Measurements from ENCODE around the gene DMD. TPM values are rescaled to one million over a fixed set of nuclear protein-coding genes. Genes with fewer than 3 reads are reported as not detected.

Gene DMD
- total RNA-seq, 1 donor from 2014 or later, result 143 TPM

DNA sequence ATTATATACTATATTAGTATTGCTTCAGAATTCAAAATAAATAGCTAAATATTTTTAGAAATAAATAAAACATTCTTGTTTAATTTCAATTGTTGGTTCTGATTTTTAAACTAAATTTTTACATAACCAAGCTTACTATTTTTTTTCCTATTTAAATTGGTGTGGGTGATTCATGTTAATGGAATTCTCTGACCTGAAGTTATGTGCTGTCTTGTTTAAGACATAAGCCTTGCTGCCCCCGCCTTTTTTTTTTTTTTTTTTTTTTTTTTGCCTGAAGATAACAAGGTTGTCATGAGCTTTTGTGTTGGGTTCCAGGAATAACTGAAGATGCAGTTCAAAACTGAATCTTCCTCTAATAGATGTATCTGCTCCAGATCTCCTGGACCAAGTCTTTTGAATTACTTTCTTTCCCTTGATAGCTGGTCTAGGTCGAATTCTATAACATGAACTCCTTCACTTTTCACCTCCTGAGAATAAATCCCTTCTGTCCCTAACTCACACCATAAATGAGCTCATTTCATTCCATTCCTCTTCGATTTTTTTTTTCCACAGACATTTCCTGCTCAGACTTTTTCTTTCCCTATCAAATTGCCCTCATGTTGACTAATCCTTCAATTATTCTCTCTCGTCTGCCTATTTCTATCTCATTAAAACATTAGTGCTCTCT lies 1878.1 kb downstream of the DMD start:
- TF ChIP-seq, protein P1, sequence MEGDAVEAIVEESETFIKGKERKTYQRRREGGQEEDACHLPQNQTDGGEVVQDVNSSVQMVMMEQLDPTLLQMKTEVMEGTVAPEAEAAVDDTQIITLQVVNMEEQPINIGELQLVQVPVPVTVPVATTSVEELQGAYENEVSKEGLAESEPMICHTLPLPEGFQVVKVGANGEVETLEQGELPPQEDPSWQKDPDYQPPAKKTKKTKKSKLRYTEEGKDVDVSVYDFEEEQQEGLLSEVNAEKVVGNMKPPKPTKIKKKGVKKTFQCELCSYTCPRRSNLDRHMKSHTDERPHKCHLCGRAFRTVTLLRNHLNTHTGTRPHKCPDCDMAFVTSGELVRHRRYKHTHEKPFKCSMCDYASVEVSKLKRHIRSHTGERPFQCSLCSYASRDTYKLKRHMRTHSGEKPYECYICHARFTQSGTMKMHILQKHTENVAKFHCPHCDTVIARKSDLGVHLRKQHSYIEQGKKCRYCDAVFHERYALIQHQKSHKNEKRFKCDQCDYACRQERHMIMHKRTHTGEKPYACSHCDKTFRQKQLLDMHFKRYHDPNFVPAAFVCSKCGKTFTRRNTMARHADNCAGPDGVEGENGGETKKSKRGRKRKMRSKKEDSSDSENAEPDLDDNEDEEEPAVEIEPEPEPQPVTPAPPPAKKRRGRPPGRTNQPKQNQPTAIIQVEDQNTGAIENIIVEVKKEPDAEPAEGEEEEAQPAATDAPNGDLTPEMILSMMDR (IDR thresholded peaks at IDR 0.05; ENCODE audit: borderline replicate concordance), result no peak
- intact Hi-C loops (cut with micrococcal nuclease), result no loop called here
- Histone ChIP-seq H3K36me3 (no peaks in the 10 kb centered on the region), H3K27me3 (ENCODE audit: low read depth) (no peaks in the 10 kb centered on the region), H3K9me3 (replicated peaks) (no peaks in the 10 kb centered on the region), H3K4me3 (no peak overlapping the region), H3K4me1 (no peaks in the 10 kb centered on the region), H3K27ac (replicated peaks) (peak overlapping the region; percentile 40)
- no peak for DNase-seq

DNA sequence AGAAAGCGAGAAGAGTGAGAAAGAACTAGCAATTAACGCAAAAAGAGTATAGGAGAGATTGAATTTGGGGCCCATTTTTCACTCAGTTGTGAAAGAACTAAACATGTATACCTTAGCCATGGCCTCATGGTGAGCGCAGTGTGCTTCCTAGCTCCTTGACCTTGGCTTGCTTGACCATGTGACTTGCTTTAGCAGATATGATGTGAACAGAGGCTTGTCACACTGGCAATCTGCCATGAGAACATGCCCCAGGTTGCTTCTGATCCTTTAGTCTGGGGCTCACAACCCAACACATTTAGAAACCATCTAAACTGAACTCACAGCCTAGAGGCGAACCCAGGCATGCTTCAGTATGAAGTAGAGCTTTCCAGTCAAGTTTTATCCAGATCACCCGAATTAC lies 1879.4 kb downstream of the DMD start:
- TF ChIP-seq, protein P1 (IDR thresholded peaks at IDR 0.05; ENCODE audit: borderline replicate concordance), result no peak
- H3K27ac ChIP-seq (replicated peaks), result peak overlapping the region; percentile 58
- no peak for DNase-seq
- H3K9me3 ChIP-seq (replicated peaks), result no peaks in the 10 kb centered on the region
- no peaks in the 10 kb centered on the region for H3K27me3 ChIP-seq (ENCODE audit: low read depth)
- no peaks in the 10 kb centered on the region for H3K4me1 ChIP-seq
- H3K4me3 ChIP-seq, result no peak overlapping the region
- intact Hi-C loops (cut with micrococcal nuclease), result no loop called here
- H3K36me3 ChIP-seq, result no peaks in the 10 kb centered on the region

DNA sequence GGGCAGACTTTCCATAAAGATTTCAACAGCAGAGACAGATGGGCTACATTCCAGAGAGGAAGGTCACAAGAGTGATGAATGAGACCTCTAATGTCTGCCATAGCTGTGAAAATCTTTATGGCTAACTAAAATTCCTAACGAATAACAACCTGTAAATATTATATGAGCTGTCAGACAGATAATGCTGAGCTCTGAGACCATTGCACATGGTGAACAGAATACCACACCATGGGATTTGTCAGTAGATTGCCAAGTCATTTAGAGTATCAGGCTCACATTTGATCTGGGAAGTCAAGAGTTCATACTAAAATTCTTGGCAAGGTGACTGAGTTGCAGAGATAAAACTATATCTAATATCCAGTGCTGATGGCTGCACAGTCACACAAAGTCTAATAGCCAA lies 1880.3 kb downstream of the DMD start:
- no peak overlapping the region for H3K4me3 ChIP-seq
- H3K4me1 ChIP-seq, result no peaks in the 10 kb centered on the region
- H3K36me3 ChIP-seq, result no peaks in the 10 kb centered on the region
- intact Hi-C loops (cut with micrococcal nuclease), result no loop called here
- peak overlapping the region; percentile 58 for H3K27ac ChIP-seq (replicated peaks)
- H3K9me3 ChIP-seq (replicated peaks), result no peaks in the 10 kb centered on the region
- no peak for DNase-seq
- TF ChIP-seq, protein P1 (IDR thresholded peaks at IDR 0.05; ENCODE audit: borderline replicate concordance), result no peak
- no peaks in the 10 kb centered on the region for H3K27me3 ChIP-seq (ENCODE audit: low read depth)

DNA sequence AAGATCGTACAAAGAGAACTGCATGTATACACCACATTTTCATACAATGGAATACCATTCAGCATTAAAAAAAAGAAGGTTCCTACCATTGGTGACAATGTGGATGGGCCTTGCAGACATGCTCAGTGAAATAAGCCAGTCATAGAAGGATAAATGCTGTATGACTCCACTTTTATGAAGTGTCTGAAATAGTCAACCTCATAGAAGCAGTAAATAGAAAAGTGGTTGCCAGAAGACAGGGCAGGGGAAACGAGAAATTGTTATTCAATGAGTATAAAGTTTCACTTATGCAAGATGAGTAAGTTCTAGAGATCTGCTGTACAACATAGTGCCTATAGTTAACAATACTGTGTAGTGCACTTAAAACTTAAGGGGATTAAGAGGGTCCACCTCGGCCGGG lies 1882.1 kb downstream of the DMD start:
- Histone ChIP-seq H3K4me3 (no peak overlapping the region), H3K27me3 (ENCODE audit: low read depth) (no peaks in the 10 kb centered on the region), H3K9me3 (replicated peaks) (no peaks in the 10 kb centered on the region), H3K36me3 (no peaks in the 10 kb centered on the region), H3K27ac (replicated peaks) (no peak overlapping the region), H3K4me1 (no peaks in the 10 kb centered on the region)
- intact Hi-C loops (cut with micrococcal nuclease), result no loop called here
- TF ChIP-seq, protein P1 (IDR thresholded peaks at IDR 0.05; ENCODE audit: borderline replicate concordance), result no peak
- DNase-seq, result no peak

DNA sequence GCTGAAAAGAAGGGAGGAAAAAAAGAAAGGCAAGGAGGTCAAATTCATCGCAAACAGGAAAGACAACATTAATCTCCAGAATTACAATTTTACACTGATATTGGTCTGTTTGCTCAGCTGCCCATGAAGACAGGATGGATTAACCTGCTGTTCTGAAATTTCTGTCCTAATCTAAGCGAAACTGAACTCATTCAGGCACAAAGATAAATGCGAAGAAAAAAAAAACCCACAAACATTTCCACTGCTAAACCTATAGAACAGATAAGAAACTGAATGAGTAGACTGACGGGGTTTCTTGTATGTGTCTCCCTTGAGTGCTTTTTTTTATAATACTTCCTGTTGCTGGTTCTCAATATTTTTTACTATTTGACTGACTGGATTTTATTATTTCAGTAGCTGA lies 1887.7 kb downstream of the DMD start:
- intact Hi-C loops (cut with micrococcal nuclease), result no loop called here
- Histone ChIP-seq H3K27me3 (ENCODE audit: low read depth) (no peaks in the 10 kb centered on the region), H3K4me3 (no peak overlapping the region), H3K36me3 (no peaks in the 10 kb centered on the region), H3K4me1 (peaks cover 16% of the 10 kb centered on the region), H3K9me3 (replicated peaks) (no peaks in the 10 kb centered on the region), H3K27ac (replicated peaks) (no peak overlapping the region)
- DNase-seq, result no peak
- TF ChIP-seq, protein P1 (IDR thresholded peaks at IDR 0.05; ENCODE audit: borderline replicate concordance), result no peak
